A549 (cell line): ENCODE results near the gene KLF16. TPM values are rescaled to one million over a fixed set of nuclear protein-coding genes. Genes with fewer than 3 reads are reported as not detected.

Experiments
- ATAC-seq, 2 experiments: fragments of 200-7000 bp in 1 of 2; fragments of >200 bp in 1 of 2; cut with Nextera tagmentation in 1 of 2; cut with Tn5 transposase in 1 of 2; 3 replicates each; pipeline versions ENCODE4 v1.8.0 to v1.9.1; 2018 to 2020; ENCODE audit warnings: mild to moderate bottlenecking in 1 of 2, moderate library complexity in 1 of 2
- CTCF ChIA-PET: fragments of 300-600 bp; sonication (Branson Sonifier 250); formaldehyde crosslinking; extraction: SDS; loops from one replicate; lab custom pipeline; 2021; ENCODE audit warnings: antibody characterized with exemption, inconsistent platforms; lab: Yijun Ruan, JAX
- POLR2A ChIA-PET: fragments of 350-600 bp; formaldehyde crosslinking; extraction: SDS; loops from one replicate; lab custom pipeline; 2021; ENCODE audit warnings: antibody characterized with exemption, inconsistent platforms; lab: Yijun Ruan, JAX
- DNase-seq, 2 experiments: peaks; one replicate each; pipeline versions ENCODE4 v3.0.0 to v3.0.0-alpha.2; 2011 to 2016; ENCODE audit warnings: low read depth in 1 of 2, low spot score in 1 of 2
- FAIRE-seq: peaks from 2 replicates; lab custom pipeline; 2011; peaks lifted over from hg19 to GRCh38; lab: Jason Lieb, UNC
- H3K27ac ChIP-seq, 2 experiments: fragments of >200 bp; sonication (Bioruptor Twin); formaldehyde crosslinking; 3 replicates each; pipeline ENCODE4 v1.5.1; 2016 to 2017
- H3K4me1 ChIP-seq: fragments of >200 bp; sonication (Bioruptor Twin); formaldehyde crosslinking; 3 replicates; pipeline ENCODE4 v1.6.1; 2016
- H3K4me2 ChIP-seq: fragments of >200 bp; sonication (Bioruptor Twin); formaldehyde crosslinking; 3 replicates; pipeline ENCODE4 v1.6.1; 2016
- H3K4me3 ChIP-seq: fragments of >200 bp; sonication (Bioruptor Twin); formaldehyde crosslinking; 3 replicates; pipeline ENCODE4 v1.5.1; 2016
- H3K9me3 ChIP-seq: fragments of >200 bp; sonication (Bioruptor Twin); formaldehyde crosslinking; 3 replicates; pipeline ENCODE4 v1.6.1; 2016
- CBX2 ChIP-seq: fragments of 200-600 bp; sonication (generic); IDR thresholded peaks from 2 replicates; pipeline ENCODE4 v1.6.1; 2016; ENCODE audit warnings: low read depth, mild to moderate bottlenecking, borderline replicate concordance
- EP300 ChIP-seq, 2 experiments: fragments of >200 bp; sonication (Bioruptor Twin); formaldehyde crosslinking; IDR thresholded peaks; 2 replicates in 1 of 2; 3 replicates in 1 of 2; pipeline ENCODE4 v1.6.1; 2016 to 2017
- FOSL2 ChIP-seq, 2 experiments: fragments of 450-650 bp in 1 of 2; fragments of >200 bp in 1 of 2; sonication (Bioruptor Twin) in 1 of 2; formaldehyde crosslinking; IDR thresholded peaks; 2 replicates each; pipeline versions ENCODE4 v1.5.0 to v1.6.1; 2016 to 2020; ENCODE audit warnings: mild to moderate bottlenecking in 1 of 2, moderate library complexity in 1 of 2
- GATA3 ChIP-seq: IDR thresholded peaks from 2 replicates; pipeline ENCODE4 v1.6.1; 2012; ENCODE audit warnings: borderline replicate concordance
- HOXB13 ChIP-seq: fragments of 250-450 bp; sonication (Bioruptor Pico); IDR thresholded peaks from 2 replicates; pipeline ENCODE4 v1.5.0; 2020; ENCODE audit warnings: low read depth, mild to moderate bottlenecking, moderate library complexity
- JUNB ChIP-seq: fragments of >200 bp; sonication (Bioruptor Twin); formaldehyde crosslinking; IDR thresholded peaks from 2 replicates; pipeline ENCODE4 v1.6.1; 2016
- KDM1A ChIP-seq: fragments of 200-600 bp; sonication (generic); IDR thresholded peaks from 2 replicates; pipeline ENCODE4 v1.6.1; 2016; ENCODE audit warnings: low read depth, mild to moderate bottlenecking
- MAFK ChIP-seq: fragments of 450-650 bp; IDR thresholded peaks from 2 replicates; pipeline ENCODE4 v1.6.1; 2014; ENCODE audit not compliant: partially characterized antibody
- MYC ChIP-seq: IDR thresholded peaks from 2 replicates; pipeline ENCODE4 v1.6.1; 2012; ENCODE audit warnings: mild to moderate bottlenecking, inconsistent platforms, low read length, improper control_type of control experiment, borderline replicate concordance
- NR3C1 ChIP-seq: fragments of >200 bp; sonication (Bioruptor Twin); formaldehyde crosslinking; IDR thresholded peaks from 3 replicates; pipeline ENCODE4 v1.6.1; 2017
- POLR2A ChIP-seq: IDR thresholded peaks from 2 replicates; pipeline ENCODE4 v1.6.1; 2012; ENCODE audit warnings: mild to moderate bottlenecking, low read length
- POLR2AphosphoS2 ChIP-seq: conservative IDR thresholded peaks from 2 replicates; pipeline ENCODE4 v1.6.1; 2012; ENCODE audit warnings: low read length, improper control_type of control experiment, inconsistent platforms
- RARB ChIP-seq: fragments of 250-450 bp; sonication (Bioruptor Pico); IDR thresholded peaks from 2 replicates; pipeline ENCODE4 v1.8.0; 2021; ENCODE audit warnings: mild to moderate bottlenecking, moderate library complexity
- SREBF2 ChIP-seq: fragments of 450-650 bp; IDR thresholded peaks from 2 replicates; pipeline ENCODE4 v1.6.1; 2014; ENCODE audit warnings: mild to moderate bottlenecking, moderate library complexity
- WGBS: methylation state at CpG from one replicate; pipeline ENCODE4 v1.1.6; 2017; ENCODE audit errors: missing lambda C conversion rate; 5-methylcytosine and 5-hydroxymethylcytosine counted together
- polyA plus RNA-seq, 4 experiments: library from polyadenylated mRNA; depleted of rRNA in 3 of 4; stranded (reverse); fragments of >200 nt; fragmentation: RNase III in 1 of 4; extraction: RNeasy Plus Mini Kit Qiagen cat#74134 plus additional on column Dnase treatment in 1 of 4; gene quantifications; 2 replicates in 3 of 4; 3 replicates in 1 of 4; pipeline ENCODE4 v1.2.3, GENCODE V29; 2011 to 2017
- TF ChIP-seq, protein P1 (sequence below): fragments of 200-600 bp; sonication (generic); IDR thresholded peaks from 2 replicates; pipeline ENCODE4 v1.6.1; 2016; ENCODE audit warnings: antibody characterized with exemption, mild to moderate bottlenecking, moderate library complexity
- TF ChIP-seq, protein P2 (sequence below): IDR thresholded peaks from 2 replicates; pipeline ENCODE4 v1.6.1; 2012
- TF ChIP-seq, protein P3 (sequence below): fragments of 250-450 bp; sonication (Bioruptor Pico); IDR thresholded peaks from 2 replicates; pipeline ENCODE4 v1.5.0; 2020; ENCODE audit warnings: low read depth, mild to moderate bottlenecking, moderate library complexity
- TF ChIP-seq, protein P4 (sequence below): fragments of 150-350 bp; IDR thresholded peaks from 2 replicates; pipeline ENCODE4 v1.6.1; 2014; ENCODE audit warnings: low read depth, mild to moderate bottlenecking, low read length
- TF ChIP-seq, protein P5 (sequence below): IDR thresholded peaks from 2 replicates; pipeline ENCODE4 v1.6.1; 2012
- TF ChIP-seq, protein P6 (sequence below): fragments of >200 bp; sonication (Bioruptor Twin); formaldehyde crosslinking; IDR thresholded peaks from 2 replicates; pipeline ENCODE4 v1.6.1; 2016
- TF ChIP-seq, protein P7 (sequence below): fragments of >200 bp; sonication (Bioruptor Twin); formaldehyde crosslinking; IDR thresholded peaks from 3 replicates; pipeline ENCODE4 v1.6.1; 2016
- TF ChIP-seq, protein P8 (sequence below): fragments of >200 bp; sonication (Bioruptor Twin); formaldehyde crosslinking; IDR thresholded peaks from 3 replicates; pipeline ENCODE4 v1.5.1; 2016

Gene KLF16
- polyA plus RNA-seq, 2 of the 4 experiments (the other 2 are of a cell fraction) = 5.8 to 25.7 TPM

DNA sequence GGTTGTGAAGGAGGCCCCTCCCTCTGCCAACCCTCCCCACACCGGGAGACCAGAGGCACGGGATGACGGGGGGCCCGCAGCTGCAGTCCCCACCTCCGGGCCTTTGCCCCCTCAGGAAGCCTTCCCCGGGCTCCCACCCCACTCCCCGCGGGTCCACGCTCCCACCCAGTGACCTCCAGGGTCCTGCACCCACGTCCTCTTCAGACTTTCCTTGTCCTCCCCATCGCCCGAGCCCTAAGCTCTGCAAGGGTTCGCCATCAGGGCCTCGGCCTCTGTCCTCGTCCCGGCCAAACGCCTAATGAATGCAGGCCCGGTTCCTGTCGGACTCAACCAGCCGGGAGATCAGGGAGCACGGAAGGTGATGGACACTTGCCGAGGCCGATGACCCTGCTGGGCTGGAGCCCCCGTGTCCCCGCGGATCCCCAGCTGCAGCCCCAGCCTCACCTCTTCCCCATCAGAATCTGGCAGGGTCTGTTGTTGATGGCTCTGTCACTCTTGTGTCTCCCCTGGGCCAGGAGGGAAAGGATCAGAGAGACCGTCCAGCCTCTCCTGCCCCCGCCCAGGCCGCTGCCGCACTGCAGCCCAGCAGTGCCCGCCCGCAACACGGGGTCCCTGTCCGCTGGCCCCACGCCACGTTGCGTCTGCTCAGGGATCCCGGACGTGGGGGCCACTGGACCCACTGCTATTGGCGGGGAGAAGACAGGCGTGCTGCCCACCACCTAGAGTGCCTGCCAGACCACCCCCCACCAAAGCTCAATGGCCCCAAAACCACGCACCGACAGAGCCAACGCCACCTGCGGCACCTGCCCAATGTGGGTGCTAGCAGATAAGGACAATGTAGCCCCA, 57.0 kb downstream of the KLF16 start:
- no peak for DNase-seq
- CTCF ChIA-PET = interaction anchor here (0.9 to 3.0 kb wide), 7 partner anchors 11 to 260 kb away, joined by 3 to 17 read pairs (median 6); no protein-coding TSS in a partner anchor
- TF ChIP-seq, protein P1, sequence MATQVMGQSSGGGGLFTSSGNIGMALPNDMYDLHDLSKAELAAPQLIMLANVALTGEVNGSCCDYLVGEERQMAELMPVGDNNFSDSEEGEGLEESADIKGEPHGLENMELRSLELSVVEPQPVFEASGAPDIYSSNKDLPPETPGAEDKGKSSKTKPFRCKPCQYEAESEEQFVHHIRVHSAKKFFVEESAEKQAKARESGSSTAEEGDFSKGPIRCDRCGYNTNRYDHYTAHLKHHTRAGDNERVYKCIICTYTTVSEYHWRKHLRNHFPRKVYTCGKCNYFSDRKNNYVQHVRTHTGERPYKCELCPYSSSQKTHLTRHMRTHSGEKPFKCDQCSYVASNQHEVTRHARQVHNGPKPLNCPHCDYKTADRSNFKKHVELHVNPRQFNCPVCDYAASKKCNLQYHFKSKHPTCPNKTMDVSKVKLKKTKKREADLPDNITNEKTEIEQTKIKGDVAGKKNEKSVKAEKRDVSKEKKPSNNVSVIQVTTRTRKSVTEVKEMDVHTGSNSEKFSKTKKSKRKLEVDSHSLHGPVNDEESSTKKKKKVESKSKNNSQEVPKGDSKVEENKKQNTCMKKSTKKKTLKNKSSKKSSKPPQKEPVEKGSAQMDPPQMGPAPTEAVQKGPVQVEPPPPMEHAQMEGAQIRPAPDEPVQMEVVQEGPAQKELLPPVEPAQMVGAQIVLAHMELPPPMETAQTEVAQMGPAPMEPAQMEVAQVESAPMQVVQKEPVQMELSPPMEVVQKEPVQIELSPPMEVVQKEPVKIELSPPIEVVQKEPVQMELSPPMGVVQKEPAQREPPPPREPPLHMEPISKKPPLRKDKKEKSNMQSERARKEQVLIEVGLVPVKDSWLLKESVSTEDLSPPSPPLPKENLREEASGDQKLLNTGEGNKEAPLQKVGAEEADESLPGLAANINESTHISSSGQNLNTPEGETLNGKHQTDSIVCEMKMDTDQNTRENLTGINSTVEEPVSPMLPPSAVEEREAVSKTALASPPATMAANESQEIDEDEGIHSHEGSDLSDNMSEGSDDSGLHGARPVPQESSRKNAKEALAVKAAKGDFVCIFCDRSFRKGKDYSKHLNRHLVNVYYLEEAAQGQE = no peak
- TF ChIP-seq RARB (CRISPR knock-in tag) = no peak
- TF ChIP-seq, protein P2, sequence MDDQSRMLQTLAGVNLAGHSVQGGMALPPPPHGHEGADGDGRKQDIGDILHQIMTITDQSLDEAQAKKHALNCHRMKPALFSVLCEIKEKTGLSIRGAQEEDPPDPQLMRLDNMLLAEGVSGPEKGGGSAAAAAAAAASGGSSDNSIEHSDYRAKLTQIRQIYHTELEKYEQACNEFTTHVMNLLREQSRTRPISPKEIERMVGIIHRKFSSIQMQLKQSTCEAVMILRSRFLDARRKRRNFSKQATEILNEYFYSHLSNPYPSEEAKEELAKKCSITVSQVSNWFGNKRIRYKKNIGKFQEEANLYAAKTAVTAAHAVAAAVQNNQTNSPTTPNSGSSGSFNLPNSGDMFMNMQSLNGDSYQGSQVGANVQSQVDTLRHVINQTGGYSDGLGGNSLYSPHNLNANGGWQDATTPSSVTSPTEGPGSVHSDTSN = no peak
- no peak for TF ChIP-seq MAFK
- TF ChIP-seq KDM1A = no peak
- TF ChIP-seq, protein P3, sequence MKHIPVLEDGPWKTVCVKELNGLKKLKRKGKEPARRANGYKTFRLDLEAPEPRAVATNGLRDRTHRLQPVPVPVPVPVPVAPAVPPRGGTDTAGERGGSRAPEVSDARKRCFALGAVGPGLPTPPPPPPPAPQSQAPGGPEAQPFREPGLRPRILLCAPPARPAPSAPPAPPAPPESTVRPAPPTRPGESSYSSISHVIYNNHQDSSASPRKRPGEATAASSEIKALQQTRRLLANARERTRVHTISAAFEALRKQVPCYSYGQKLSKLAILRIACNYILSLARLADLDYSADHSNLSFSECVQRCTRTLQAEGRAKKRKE = no peak
- TF ChIP-seq JUNB = no peak
- no peak for TF ChIP-seq HOXB13
- TF ChIP-seq, protein P4, sequence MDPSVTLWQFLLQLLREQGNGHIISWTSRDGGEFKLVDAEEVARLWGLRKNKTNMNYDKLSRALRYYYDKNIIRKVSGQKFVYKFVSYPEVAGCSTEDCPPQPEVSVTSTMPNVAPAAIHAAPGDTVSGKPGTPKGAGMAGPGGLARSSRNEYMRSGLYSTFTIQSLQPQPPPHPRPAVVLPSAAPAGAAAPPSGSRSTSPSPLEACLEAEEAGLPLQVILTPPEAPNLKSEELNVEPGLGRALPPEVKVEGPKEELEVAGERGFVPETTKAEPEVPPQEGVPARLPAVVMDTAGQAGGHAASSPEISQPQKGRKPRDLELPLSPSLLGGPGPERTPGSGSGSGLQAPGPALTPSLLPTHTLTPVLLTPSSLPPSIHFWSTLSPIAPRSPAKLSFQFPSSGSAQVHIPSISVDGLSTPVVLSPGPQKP = no peak
- TF ChIP-seq SREBF2 = no peak
- TF ChIP-seq CBX2 = no peak
- no peak for TF ChIP-seq NR3C1
- TF ChIP-seq, all 56 proteins: peak for 0
- POLR2A ChIA-PET = no interaction called here
- peaks cover 6% of the 10 kb centered on the region for H3K4me1 ChIP-seq
- no peak for ATAC-seq
- H3K27ac ChIP-seq = no peak overlapping the region
- 97% methylated on average over 22 of the region's 45 CpGs for whole genome bisulfite sequencing
- H3K4me2 ChIP-seq = no peak overlapping the region
- no peak for FAIRE-seq
- H3K9me3 ChIP-seq = no peaks in the 10 kb centered on the region
- no peak overlapping the region for H3K4me3 ChIP-seq

DNA sequence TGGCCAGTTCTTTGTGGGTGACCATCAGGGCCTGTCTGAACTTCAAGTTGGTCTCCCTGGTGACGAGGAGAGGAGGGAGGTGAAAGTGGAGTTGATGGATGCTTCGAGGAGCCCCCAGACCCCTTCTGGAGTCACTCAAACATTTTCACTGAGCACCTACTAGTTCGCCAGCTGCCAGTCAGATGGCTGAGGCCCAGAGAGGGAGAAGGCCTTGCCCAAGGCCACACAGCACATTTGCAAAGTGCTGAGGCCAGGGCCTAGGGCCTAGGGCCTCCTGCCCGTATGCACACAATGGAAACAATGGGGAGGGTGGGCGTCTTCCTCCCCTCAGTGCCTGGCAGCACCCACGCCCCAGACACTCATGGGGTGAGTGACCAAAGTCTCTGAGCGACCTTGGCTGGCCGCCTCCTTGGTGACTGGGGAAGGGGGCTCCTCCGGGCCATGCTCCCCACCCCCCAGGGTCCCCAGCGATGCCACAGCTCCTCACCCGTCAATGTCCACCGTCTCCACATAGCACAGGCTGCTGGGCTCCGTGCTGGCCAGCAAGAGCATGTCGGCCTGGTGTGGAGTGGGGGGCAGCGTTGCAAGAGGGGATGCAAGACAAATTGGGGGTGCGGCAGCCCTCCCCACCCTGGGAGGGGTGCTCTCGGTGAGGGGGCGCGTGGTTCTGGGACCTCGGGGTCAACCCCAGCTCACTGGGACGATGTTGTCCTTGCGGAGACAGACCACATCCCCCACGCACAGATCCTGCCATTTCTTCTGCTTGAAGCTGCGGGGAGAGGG, 57.8 kb downstream of the KLF16 start:
- Histone ChIP-seq H3K4me3 (no peak overlapping the region), H3K9me3 (no peaks in the 10 kb centered on the region), H3K27ac (no peak overlapping the region), H3K4me2 (no peak overlapping the region), H3K4me1 (no peaks in the 10 kb centered on the region)
- DNase-seq = no peak
- CTCF ChIA-PET = interaction anchor here (1.5 to 3.0 kb wide), 5 partner anchors 10 to 259 kb away, joined by 4 to 17 read pairs (median 6); no protein-coding TSS in a partner anchor
- POLR2A ChIA-PET = no interaction called here
- WGBS = 82% methylated on average over 3 of the region's 24 CpGs
- ATAC-seq = no peak
- no peak for FAIRE-seq
- TF ChIP-seq, protein P5, sequence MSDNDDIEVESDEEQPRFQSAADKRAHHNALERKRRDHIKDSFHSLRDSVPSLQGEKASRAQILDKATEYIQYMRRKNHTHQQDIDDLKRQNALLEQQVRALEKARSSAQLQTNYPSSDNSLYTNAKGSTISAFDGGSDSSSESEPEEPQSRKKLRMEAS = no peak
- TF ChIP-seq GATA3 (no peak), EP300 (IDR thresholded peaks at IDR 0.05) (no peak), RARB (CRISPR knock-in tag) (no peak), POLR2AphosphoS2 (no peak), MYC (no peak), SREBF2 (no peak), POLR2A (no peak), FOSL2 (IDR thresholded peaks at IDR 0.05) (no peak), FOSL2 (CRISPR knock-in tag; IDR thresholded peaks at IDR 0.05) (no peak)
- TF ChIP-seq, protein P6, sequence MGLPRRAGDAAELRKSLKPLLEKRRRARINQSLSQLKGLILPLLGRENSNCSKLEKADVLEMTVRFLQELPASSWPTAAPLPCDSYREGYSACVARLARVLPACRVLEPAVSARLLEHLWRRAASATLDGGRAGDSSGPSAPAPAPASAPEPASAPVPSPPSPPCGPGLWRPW = no peak
- TF ChIP-seq, protein P7, sequence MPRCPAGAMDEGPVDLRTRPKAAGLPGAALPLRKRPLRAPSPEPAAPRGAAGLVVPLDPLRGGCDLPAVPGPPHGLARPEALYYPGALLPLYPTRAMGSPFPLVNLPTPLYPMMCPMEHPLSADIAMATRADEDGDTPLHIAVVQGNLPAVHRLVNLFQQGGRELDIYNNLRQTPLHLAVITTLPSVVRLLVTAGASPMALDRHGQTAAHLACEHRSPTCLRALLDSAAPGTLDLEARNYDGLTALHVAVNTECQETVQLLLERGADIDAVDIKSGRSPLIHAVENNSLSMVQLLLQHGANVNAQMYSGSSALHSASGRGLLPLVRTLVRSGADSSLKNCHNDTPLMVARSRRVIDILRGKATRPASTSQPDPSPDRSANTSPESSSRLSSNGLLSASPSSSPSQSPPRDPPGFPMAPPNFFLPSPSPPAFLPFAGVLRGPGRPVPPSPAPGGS = no peak
- TF ChIP-seq, protein P8, sequence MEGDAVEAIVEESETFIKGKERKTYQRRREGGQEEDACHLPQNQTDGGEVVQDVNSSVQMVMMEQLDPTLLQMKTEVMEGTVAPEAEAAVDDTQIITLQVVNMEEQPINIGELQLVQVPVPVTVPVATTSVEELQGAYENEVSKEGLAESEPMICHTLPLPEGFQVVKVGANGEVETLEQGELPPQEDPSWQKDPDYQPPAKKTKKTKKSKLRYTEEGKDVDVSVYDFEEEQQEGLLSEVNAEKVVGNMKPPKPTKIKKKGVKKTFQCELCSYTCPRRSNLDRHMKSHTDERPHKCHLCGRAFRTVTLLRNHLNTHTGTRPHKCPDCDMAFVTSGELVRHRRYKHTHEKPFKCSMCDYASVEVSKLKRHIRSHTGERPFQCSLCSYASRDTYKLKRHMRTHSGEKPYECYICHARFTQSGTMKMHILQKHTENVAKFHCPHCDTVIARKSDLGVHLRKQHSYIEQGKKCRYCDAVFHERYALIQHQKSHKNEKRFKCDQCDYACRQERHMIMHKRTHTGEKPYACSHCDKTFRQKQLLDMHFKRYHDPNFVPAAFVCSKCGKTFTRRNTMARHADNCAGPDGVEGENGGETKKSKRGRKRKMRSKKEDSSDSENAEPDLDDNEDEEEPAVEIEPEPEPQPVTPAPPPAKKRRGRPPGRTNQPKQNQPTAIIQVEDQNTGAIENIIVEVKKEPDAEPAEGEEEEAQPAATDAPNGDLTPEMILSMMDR = no peak
